Activated CD4-positive, alpha-beta T cell treated with anti-CD3 and anti-CD28 coated beads, Interleukin-2, Interleukin-6, amounts not matched to agents 100 ng/mL and 50 ng/mL, durations not matched to agents 16 hours and 8 hours (primary cell): Measurements from ENCODE around the gene HOXD13.

ENCODE experiments used
- DNase-seq: peaks from one replicate; pipeline ENCODE4 v3.0.0-alpha.2; 2020

HOXD13 gene

DNA sequence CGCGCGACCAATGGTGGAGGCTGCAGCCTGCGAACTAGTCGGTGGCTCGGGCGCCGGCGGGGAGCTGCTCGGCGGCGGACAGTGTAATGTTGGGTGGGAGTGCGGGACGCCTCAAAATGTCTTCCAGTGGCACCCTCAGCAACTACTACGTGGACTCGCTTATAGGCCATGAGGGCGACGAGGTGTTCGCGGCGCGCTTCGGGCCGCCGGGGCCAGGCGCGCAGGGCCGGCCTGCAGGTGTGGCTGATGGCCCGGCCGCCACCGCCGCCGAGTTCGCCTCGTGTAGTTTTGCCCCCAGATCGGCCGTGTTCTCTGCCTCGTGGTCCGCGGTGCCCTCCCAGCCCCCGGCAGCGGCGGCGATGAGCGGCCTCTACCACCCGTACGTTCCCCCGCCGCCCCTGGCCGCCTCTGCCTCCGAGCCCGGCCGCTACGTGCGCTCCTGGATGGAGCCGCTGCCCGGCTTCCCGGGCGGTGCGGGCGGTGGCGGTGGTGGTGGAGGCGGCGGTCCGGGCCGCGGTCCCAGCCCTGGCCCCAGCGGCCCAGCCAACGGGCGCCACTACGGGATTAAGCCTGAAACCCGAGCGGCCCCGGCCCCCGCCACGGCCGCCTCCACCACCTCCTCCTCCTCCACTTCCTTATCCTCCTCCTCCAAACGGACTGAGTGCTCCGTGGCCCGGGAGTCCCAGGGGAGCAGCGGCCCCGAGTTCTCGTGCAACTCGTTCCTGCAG is 30.3 kb downstream of the HOXD13 start, which contains the start of gene HOXD9:
Gene HOXD9 (plus strand): TSS at position 37 of the 728 bp plus-strand sequence. CDS start 50 bp downstream, at position 87.
- no peak for DNase-seq

DNA sequence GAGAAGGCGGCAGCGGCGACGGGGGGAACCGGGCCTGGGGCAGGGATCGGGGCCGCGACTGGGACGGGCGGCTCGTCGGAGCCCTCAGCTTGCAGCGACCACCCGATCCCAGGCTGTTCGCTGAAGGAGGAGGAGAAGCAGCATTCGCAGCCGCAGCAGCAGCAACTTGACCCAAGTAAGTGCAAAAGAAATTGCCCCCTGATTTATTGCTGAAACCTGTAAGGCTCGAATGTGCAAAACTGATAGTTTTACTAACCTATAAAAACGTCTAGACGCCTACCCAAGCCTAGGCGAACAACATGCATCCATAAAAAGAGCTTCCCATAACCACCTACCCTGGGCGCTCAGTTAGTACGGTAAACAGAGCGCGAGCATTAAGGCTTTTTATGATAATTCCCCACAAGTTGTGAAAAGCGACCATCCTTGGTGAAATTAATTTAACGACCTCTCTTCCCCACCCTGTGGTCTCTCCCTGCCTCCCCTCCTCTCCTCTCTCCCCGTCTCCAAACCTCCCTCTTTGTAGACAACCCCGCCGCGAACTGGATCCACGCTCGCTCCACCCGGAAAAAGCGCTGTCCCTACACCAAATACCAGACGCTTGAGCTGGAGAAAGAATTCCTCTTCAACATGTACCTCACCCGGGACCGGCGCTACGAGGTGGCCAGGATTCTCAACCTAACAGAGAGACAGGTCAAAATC is 31.0 kb downstream of the HOXD13 start:
- no peak for DNase-seq

DNA sequence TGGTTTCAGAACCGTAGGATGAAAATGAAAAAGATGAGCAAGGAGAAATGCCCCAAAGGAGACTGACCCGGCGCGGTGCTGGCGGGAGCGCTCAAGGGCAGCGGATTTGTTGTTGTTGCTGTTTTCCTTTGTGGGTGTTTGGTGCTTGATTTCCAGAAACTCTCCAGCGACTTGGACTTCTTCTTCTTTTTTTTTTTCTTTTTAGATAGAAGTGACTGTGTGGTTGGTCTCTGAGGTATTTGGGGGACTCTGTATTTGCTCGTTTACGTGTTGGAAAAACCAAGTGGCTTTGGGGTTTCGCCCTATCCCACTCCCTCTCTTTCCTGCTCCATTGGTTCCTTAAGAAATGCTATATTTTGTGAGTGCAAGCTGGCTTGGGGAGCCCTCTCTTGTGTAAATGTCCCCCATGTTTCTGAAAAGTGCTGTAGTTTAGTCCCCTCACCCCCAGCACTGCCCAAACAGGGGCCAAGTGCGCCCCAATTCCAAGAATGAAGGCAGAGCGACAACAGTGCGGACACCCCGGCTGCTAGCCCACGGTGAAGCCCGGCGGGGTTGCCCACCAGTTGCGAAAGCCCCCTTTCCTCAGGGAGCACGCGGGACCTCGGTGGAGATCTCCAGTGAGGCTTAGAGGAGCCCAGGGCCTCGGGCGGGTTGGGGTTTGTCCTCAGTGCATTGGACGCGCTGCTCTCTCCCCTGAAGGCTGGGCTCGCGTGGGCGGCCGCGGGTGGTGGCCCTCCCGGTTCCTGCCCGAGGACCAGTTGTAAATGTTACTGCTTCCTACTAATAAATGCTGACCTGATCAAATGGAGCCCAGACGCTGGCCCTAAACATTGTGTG is 31.8 kb downstream of the HOXD13 start:
- no peak for DNase-seq

DNA sequence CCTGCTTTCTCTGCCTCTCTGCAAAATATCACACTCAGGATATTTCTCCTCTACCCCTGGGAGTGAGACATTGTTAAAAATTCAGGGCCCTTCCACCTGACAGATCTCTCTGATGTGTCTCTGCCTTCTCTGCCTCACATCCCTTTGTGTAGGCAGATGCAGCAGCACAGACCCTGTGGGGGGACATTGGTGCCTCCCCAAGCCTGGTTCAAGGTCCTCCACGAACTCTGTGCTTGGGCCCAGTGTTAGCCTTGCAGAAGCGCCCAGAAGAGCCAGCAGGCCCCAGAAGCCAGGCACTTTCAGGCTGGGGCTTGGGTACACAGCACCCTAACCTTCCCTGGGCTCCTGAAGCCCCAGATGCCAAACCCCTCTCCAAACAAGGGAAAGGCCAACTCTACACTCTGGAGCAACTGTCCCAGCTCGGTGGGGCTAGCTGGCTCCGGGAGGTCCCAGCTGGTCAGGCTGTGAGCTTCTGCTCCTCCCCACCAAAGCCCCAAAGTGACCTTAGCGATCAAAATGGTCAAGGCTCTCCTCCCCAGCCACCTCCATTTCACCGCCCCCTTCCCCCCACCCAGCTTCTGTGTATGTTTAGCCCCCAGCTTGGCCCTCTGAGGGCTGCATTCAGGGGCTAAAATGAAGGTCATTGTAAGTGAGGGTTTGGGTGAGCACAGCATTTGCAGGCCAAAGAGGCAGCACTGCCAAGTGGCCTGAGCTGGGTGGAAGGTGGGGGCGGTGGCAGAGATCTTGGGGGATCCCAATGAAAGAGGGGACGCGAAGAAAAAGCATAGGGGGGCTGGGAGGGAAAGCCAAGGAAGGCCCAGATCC is 32.6 kb downstream of the HOXD13 start:
- DNase-seq: no peak

DNA sequence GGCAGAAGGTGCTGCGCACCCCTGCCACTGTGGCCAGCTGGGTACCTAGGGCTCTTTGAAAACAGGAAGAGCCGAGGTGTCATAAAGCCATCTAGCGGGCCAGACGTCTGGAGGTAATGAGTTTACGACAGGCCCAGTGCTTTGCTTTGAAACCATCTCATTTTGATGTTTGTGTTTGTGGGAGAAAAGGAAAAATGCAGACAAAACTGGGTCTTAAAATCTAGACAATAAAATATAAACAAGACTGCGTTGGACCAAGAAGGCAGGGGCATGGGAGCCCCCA is 33.2 kb downstream of the HOXD13 start:
- no peak for DNase-seq

DNA sequence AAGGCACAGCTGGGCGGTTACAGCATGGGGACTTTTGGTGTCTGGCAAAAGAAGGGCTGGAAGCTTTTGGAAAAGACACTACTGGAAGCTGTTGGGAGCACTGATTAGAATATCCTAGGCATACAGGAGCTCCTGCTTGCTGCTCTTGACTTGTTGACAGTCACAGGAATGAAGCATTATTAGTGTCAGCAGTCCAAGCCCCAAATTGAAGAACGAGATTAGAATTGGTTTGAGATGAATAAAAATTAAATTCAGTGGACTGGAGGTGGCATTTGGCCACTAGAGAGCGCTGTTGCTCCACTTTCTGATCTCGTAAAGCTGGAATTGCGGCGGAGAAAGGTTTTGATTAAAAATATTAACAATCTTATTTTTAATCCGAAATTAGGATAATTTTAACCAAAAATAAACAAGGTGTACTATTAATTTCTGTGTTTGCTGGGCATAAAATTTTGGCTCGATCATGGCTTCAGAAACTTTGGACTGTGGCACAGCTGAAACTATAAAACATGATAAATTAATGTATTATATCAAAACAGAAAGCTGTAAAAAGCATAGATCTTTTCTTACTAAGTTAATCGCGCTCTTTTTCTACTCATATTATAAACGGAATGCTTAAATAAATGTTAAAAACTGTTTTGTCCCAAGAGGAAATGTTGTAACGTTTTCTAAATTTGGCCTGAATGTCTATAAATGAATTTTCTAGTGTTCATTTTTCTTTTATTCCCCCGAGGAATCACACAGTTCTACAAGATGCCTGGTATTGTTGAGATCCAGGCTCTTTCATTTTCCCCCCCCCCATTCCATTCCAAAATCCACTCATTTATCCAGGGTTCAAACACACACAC is 34.6 kb downstream of the HOXD13 start:
- peak; percentile 56 for DNase-seq

DNA sequence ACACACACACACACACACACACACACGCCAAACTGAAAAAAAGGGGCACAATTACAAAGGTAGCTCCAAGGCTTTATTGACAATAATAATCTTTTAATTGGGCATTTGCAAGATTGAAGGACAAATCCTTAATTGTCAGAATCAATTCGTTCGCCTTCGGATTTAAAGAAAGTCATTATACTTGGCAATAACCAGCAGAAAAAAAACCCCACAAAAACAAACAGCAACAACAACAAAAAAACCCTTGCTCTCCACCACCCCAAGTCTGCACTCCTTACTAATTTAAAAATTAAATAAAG is 35.2 kb downstream of the HOXD13 start:
- no peak for DNase-seq

DNA sequence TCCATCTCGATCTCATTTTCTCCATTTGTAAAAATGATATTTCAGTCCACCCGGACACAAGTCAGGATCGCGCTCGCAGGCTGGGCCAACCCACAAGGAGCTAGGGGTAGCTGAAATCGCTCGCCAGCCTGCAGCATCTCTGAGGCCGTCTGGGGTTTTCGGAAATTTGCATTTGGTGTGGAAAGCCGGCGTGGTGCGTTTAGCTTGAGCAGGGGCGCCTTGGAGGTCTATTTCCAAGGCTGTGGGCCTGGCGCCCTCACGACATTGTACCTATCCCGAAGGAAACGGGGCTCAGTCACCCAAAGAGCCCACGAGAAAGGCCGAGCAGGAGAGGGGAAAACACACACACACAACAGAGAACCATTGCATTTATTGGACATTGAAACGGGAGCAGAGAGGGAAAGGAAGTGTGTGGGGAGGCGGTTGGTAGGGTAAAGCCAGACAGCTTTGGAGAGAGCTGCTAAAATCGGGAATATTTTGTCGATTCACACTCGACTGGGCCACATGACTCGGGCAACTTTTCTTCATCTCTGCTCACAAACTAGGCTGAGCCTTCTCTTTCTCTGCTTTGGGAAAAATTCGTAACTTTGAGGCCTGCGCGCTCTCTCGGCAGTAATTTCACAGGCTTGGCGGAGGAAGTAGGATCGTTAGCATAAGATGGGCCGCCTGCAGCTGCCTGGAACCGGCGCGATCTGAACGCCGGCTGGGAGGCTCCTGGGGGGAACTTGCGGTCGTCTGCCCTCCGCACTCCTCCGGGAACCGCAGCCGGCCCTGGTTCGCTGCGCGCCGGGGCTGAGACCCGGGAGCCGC is 35.9 kb downstream of the HOXD13 start:
- no peak for DNase-seq

DNA sequence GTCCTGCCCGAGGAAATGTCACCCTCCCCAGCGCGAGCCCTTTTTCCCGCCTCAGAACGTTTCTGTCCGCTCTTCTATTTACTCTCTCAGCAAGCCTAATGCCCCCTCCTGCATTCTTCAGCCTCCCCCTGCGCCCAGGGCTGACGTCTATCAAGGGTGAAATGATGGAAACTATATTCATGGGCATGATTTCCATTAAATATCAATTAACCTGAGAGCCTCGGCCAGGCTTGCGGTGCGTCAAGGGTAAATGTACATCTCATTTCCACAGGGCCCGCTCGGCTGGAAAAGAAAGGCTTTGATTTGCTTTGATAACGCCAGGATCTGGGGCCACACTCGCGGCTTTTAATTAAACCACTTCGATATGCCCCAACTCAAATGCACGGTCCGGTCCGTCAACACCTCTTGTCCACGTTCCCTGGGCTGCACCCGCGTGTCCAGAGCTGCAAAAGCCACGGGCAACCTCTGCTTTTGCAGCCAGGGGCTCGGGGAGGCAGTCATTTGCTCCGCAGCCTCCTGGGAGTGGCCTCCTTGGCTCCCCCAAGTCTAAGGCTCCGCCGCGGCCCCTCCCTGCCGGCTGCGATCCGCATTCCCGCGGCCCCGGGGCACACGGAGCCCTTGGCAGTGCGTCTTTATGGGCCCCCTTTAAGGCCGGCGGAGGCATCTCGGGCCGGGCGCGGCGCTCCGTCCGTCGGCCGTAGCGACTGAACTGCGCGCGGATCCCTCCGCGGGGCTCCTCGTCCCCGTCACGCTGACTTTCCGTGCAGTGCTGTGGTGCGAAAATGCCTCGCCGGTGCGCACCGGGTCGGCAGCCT is 36.7 kb downstream of the HOXD13 start, which contains the start of gene HOXD8:
Gene HOXD8 (plus strand): TSS at position 724 of the 815 bp plus-strand sequence. CDS start 662 bp downstream, outside the sequence.
- no peak for DNase-seq

DNA sequence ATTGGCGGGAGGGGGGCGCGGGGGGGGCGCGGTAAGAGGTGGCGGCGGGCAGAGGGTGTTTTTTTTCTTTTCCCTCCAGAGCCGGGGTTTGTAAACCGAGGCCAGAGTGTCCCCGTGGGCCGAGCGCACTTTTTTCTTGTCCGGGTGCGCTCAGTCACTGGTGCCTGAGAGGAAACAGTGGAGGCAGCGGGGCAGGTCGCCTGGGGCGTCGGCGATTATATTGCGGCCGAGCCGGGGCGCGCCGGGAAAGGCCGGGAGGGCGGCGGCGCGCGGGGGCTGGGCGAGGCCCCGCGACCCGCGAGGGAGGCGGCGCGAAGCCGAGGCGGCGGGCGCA is 37.3 kb downstream of the HOXD13 start:
- DNase-seq: no peak

DNA sequence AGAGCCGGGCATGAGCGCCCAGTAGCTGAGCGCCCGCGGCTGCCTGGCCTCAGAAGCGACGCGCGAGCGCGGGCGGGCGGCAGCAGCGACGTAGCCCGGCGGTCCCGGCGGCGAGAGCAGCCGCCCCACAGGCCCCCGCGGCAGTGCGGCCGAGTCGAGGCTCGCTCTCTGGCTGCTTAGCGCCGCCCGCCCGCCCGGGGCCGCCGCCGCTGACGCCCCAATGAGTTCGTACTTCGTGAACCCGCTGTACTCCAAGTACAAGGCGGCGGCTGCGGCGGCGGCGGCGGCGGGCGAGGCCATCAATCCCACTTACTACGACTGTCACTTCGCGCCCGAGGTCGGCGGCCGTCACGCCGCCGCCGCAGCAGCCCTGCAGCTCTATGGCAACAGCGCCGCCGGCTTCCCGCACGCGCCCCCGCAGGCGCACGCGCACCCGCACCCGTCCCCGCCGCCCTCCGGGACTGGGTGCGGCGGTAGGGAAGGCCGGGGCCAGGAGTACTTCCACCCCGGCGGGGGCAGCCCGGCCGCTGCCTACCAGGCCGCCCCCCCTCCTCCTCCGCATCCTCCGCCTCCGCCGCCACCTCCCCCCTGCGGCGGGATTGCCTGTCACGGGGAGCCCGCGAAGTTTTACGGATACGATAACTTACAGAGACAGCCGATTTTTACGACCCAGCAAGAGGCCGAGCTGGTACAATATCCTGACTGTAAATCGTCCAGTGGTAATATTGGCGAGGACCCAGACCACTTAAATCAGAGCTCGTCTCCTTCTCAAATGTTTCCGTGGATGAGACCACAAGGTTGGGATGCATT is 37.8 kb downstream of the HOXD13 start:
- peak; percentile 16 for DNase-seq

DNA sequence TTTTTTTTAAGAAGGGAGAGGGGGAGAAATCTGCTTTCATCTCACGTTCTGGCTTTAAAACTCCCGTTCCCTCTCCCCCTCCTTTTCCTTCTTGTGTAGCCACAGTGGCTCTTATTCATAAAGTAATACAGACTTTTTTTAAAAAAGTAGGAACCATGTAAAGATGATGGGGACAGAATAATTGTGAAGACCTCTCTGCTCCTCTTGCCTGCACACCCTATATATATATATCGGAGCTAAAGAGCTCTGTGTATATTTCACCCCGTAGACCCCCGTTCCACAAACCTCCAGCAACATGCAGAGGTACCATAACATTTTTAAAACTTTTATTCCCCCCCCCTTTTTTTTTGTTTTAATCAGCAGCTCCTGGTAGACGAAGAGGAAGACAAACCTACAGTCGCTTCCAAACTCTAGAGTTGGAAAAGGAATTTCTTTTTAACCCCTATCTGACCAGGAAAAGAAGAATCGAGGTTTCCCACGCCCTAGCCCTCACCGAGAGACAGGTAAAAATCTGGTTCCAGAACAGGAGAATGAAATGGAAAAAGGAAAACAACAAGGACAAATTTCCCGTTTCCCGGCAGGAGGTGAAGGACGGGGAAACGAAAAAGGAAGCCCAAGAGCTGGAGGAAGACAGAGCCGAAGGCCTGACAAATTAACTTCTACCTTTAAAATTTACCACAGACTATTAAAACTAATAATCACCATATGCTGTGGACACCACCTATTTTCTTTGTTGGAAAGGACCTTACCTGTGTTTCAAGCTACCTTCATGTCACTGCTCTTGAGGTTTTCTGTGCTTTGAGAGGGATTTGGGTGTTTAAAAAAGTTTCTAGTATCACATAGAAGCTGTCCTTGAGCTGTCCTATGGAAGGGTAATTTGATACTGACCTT is 38.7 kb downstream of the HOXD13 start:
- DNase-seq: no peak

DNA sequence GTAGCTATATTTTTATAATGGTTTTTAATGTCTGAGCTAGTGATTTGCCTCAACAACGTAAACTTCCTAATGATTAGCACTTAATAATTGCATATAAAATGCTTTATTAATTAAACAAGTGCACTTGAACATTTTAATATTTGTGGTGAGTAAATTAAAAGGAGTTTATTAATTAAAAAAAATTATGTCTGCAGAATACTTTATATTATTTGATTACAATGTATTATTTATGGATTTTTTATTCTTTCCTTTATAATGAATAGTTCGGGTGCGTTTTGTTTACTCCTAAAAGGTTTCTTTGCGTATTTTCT is 39.3 kb downstream of the HOXD13 start:
- DNase-seq: no peak

DNA sequence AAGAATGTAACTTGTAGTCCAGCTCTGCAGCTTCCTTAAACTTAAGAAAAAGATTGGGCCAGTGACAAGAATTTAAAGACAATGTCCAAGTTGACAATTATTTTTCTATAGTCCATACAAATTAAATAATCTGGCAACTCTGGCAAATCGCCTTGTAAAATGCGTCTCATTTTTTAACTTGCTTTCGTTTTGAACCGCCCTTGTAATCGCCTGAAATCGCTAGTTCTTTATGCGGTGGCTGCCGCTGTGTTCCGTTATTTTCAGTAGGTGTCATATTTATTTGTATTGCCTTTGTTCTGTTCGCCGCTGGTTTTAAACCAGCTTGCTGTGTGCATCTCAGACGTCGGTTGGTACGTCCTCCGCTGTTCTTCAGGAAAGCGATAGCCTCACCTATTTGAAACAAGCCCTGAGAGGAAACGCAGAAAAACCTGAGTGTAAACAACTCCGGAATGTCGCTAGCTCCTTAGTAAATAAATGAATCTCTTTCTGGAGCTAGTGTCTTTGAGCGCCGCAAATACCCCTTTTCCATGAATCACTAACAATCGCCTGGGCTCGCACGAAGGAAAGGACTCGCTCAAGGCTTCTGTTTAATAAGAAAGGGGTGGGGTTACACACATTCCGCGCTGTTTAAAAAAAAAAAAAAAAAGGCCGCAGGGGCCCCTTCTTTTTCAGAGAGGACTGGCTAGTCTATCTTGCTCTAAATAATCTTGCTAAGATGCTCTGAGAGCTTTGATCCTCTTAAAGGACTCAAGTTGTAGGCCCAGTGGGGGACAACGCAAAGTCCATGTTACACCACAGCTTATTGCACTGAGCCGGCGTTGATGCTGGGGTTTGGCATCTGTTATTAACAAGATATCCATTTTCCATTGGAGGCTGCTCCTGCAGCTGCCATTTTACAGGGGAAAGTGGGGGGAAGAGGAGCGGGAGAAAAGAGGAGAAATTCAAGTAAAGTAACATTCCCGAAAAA is 40.0 kb downstream of the HOXD13 start:
- no peak for DNase-seq

DNA sequence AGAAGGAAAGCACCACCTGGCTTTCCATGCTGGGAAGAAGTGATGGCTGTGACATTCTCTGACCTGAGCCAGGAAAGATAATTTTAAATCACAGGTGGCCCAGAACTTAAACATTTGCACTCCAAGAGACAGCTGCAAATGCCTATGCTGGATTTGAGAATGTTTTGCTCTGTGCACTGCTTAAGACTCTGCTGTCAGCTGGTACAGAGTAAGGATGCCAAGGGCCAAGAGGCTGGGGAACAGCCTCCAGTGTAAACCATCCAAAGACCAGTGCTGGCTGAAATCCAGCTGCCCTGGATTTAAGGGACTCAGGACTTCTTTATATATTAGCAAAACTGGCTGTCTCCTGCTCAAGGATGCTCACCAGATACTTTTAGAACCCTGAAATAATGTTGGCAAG is 40.9 kb downstream of the HOXD13 start:
- DNase-seq: no peak

DNA sequence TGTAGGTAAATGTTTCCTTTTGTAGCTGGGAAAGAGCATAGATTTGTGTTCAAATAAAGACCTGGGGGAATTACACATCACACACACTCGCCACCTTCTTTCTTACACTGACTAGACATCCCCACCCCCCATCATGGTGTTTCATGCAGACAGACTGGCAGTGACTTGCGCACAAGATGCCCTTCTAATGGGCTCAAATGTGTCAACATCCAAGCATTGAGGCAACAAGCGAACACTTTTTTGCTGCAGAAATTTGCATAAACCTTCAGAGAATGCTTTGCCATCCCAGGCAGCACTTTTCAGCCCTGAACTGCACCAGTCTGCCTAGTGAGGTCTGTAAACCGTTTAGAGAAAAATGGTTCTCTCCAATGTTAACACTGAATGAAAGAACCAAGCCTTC is 41.5 kb downstream of the HOXD13 start:
- DNase-seq: no peak

DNA sequence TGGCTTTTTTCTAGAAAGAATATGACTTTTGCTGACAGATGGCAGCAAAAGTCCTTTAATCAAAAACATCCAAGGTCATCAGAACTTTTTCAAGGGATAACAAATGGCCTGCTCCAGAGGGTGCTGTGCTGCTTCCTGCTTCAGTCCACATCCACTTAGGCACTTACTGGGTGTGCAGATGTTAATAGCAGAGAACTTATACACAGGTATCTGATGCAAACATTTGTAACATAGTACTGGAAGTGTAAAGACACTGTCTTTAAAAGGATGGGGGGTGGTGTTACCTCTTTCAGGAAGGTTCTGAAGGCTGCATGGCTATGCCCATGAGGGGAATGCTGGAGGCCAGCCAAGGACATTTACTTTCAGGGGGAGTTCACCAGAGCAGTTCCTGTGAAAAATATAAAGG is 42.5 kb downstream of the HOXD13 start:
- DNase-seq: no peak
